ENCODE measurements around the gene RREB1.

RREB1 gene

GRCh38 chr6:7124636-7125035, 16.9 kb downstream of the RREB1 start:
- Mint-ChIP-seq H3K27me3 (no peaks in the 10 kb centered on the region), H3K27ac (peak overlapping the region; percentile 78), H3K4me1 (ENCODE audit: low read depth) (peaks cover 75% of the 10 kb centered on the region), H3K4me3 (no peak overlapping the region), H3K36me3 (ENCODE audit: low read depth) (peaks cover 92% of the 10 kb centered on the region), H3K9me3 (no peaks in the 10 kb centered on the region)
- intact Hi-C loops (cut with micrococcal nuclease) = loop anchor here (5.0 kb wide), 1 partner anchor 43 kb away; no protein-coding TSS in a partner anchor

- Mint-ChIP-seq H3K27ac (peak overlapping the region; percentile 78), H3K27me3 (no peaks in the 10 kb centered on the region), H3K36me3 (ENCODE audit: low read depth) (peaks cover 92% of the 10 kb centered on the region), H3K9me3 (no peaks in the 10 kb centered on the region), H3K4me1 (ENCODE audit: low read depth) (peaks cover 75% of the 10 kb centered on the region), H3K4me3 (no peak overlapping the region)
- intact Hi-C loops (cut with micrococcal nuclease) = loop anchor here (5.0 kb wide), 1 partner anchor 42 kb away; no protein-coding TSS in a partner anchor
Measured at GRCh38 chr6:7125290-7125689, 17.5 kb downstream of the RREB1 start.

GRCh38 chr6:7126754-7127153, 19.0 kb downstream of the RREB1 start:
- H3K4me1 Mint-ChIP-seq (ENCODE audit: low read depth) = peaks cover 86% of the 10 kb centered on the region
- peak overlapping the region; percentile 78 for H3K27ac Mint-ChIP-seq
- intact Hi-C loops (cut with micrococcal nuclease) = loop anchor here (5.0 kb wide), 1 partner anchor 41 kb away; no protein-coding TSS in a partner anchor
- no peaks in the 10 kb centered on the region for H3K9me3 Mint-ChIP-seq
- H3K36me3 Mint-ChIP-seq (ENCODE audit: low read depth) = peaks cover 98% of the 10 kb centered on the region
- no peaks in the 10 kb centered on the region for H3K27me3 Mint-ChIP-seq
- peak overlapping the region; percentile 6 for H3K4me3 Mint-ChIP-seq

GRCh38 chr6:7127680-7128079, 19.9 kb downstream of the RREB1 start:
- peak overlapping the region; percentile 78 for H3K27ac Mint-ChIP-seq

GRCh38 chr6:7129360-7129759, 21.6 kb downstream of the RREB1 start:
- Mint-ChIP-seq H3K36me3 (ENCODE audit: low read depth) (peaks cover 88% of the 10 kb centered on the region), H3K27ac (peak overlapping the region; percentile 78), H3K4me1 (ENCODE audit: low read depth) (peaks cover 84% of the 10 kb centered on the region), H3K27me3 (no peaks in the 10 kb centered on the region), H3K9me3 (no peaks in the 10 kb centered on the region), H3K4me3 (no peak overlapping the region)
- intact Hi-C loops (cut with micrococcal nuclease) = loop anchor here (5.0 kb wide), 1 partner anchor 38 kb away; no protein-coding TSS in a partner anchor

More at GRCh38 chr6:7127680-7128079, 19.9 kb downstream of the RREB1 start:
- Mint-ChIP-seq H3K4me1 (ENCODE audit: low read depth) (peaks cover 86% of the 10 kb centered on the region), H3K27me3 (no peaks in the 10 kb centered on the region), H3K9me3 (no peaks in the 10 kb centered on the region), H3K36me3 (ENCODE audit: low read depth) (peaks cover 97% of the 10 kb centered on the region), H3K4me3 (no peak overlapping the region)
- intact Hi-C loops (cut with micrococcal nuclease) = loop anchor here (5.0 kb wide), 1 partner anchor 40 kb away; no protein-coding TSS in a partner anchor

GRCh38 chr6:7129784-7130569, 22.2 kb downstream of the RREB1 start:
- Mint-ChIP-seq H3K4me3 (peak overlapping the region; percentile 26), H3K4me1 (ENCODE audit: low read depth) (peaks cover 79% of the 10 kb centered on the region), H3K27me3 (no peaks in the 10 kb centered on the region), H3K36me3 (ENCODE audit: low read depth) (peaks cover 82% of the 10 kb centered on the region), H3K9me3 (no peaks in the 10 kb centered on the region), H3K27ac (peak overlapping the region; percentile 78)
- intact Hi-C loops (cut with micrococcal nuclease) = loop anchor here (5.0 kb wide), 1 partner anchor 37 kb away; no protein-coding TSS in a partner anchor

GRCh38 chr6:7131390-7131789, 23.6 kb downstream of the RREB1 start:
- peak overlapping the region; percentile 71 for H3K27ac Mint-ChIP-seq
- peaks cover 73% of the 10 kb centered on the region for H3K36me3 Mint-ChIP-seq (ENCODE audit: low read depth)
- H3K4me1 Mint-ChIP-seq (ENCODE audit: low read depth) = peaks cover 65% of the 10 kb centered on the region

GRCh38 chr6:7132398-7133035, 24.8 kb downstream of the RREB1 start:
- Mint-ChIP-seq H3K27ac (peak overlapping the region; percentile 71), H3K36me3 (ENCODE audit: low read depth) (peaks cover 62% of the 10 kb centered on the region), H3K9me3 (no peaks in the 10 kb centered on the region), H3K27me3 (no peaks in the 10 kb centered on the region), H3K4me1 (ENCODE audit: low read depth) (peaks cover 62% of the 10 kb centered on the region), H3K4me3 (no peak overlapping the region)
- intact Hi-C loops (cut with micrococcal nuclease) = no loop called here

More at GRCh38 chr6:7131390-7131789, 23.6 kb downstream of the RREB1 start:
- intact Hi-C loops (cut with micrococcal nuclease) = no loop called here
- no peaks in the 10 kb centered on the region for H3K27me3 Mint-ChIP-seq
- no peaks in the 10 kb centered on the region for H3K9me3 Mint-ChIP-seq
- H3K4me3 Mint-ChIP-seq = no peak overlapping the region

- Mint-ChIP-seq H3K36me3 (ENCODE audit: low read depth) (peaks cover 35% of the 10 kb centered on the region), H3K9me3 (no peaks in the 10 kb centered on the region), H3K4me1 (ENCODE audit: low read depth) (peaks cover 50% of the 10 kb centered on the region), H3K4me3 (no peak overlapping the region), H3K27me3 (no peaks in the 10 kb centered on the region), H3K27ac (no peak overlapping the region)
- intact Hi-C loops (cut with micrococcal nuclease) = no loop called here
Measured at GRCh38 chr6:7134999-7135745, 27.4 kb downstream of the RREB1 start.

GRCh38 chr6:7135755-7136154, 28.0 kb downstream of the RREB1 start:
- H3K27me3 Mint-ChIP-seq = no peaks in the 10 kb centered on the region
- H3K9me3 Mint-ChIP-seq = no peaks in the 10 kb centered on the region
- H3K27ac Mint-ChIP-seq = no peak overlapping the region
- peaks cover 44% of the 10 kb centered on the region for H3K4me1 Mint-ChIP-seq (ENCODE audit: low read depth)
- intact Hi-C loops (cut with micrococcal nuclease) = no loop called here
- H3K36me3 Mint-ChIP-seq (ENCODE audit: low read depth) = peaks cover 30% of the 10 kb centered on the region
- H3K4me3 Mint-ChIP-seq = no peak overlapping the region

GRCh38 chr6:7136859-7137334, 29.1 kb downstream of the RREB1 start:
- Mint-ChIP-seq H3K27ac (peak overlapping the region; percentile 82), H3K27me3 (no peaks in the 10 kb centered on the region), H3K36me3 (ENCODE audit: low read depth) (peaks cover 26% of the 10 kb centered on the region), H3K4me3 (peak overlapping the region; percentile 17), H3K9me3 (no peaks in the 10 kb centered on the region), H3K4me1 (ENCODE audit: low read depth) (peaks cover 43% of the 10 kb centered on the region)
- intact Hi-C loops (cut with micrococcal nuclease) = no loop called here

GRCh38 chr6:7137335-7138045, 29.7 kb downstream of the RREB1 start:
- H3K9me3 Mint-ChIP-seq = no peaks in the 10 kb centered on the region
- H3K27me3 Mint-ChIP-seq = no peaks in the 10 kb centered on the region
- peaks cover 44% of the 10 kb centered on the region for H3K4me1 Mint-ChIP-seq (ENCODE audit: low read depth)
- H3K36me3 Mint-ChIP-seq (ENCODE audit: low read depth) = peaks cover 26% of the 10 kb centered on the region
- intact Hi-C loops (cut with micrococcal nuclease) = no loop called here
- peak overlapping the region; percentile 34 for H3K4me3 Mint-ChIP-seq
- peak overlapping the region; percentile 82 for H3K27ac Mint-ChIP-seq

- Mint-ChIP-seq H3K27ac (peak overlapping the region; percentile 82), H3K4me1 (ENCODE audit: low read depth) (peaks cover 50% of the 10 kb centered on the region)
Measured at GRCh38 chr6:7138046-7138531, 30.3 kb downstream of the RREB1 start.

More at GRCh38 chr6:7138046-7138531, 30.3 kb downstream of the RREB1 start:
- H3K36me3 Mint-ChIP-seq (ENCODE audit: low read depth) = peaks cover 26% of the 10 kb centered on the region
- peak overlapping the region; percentile 34 for H3K4me3 Mint-ChIP-seq
- no peaks in the 10 kb centered on the region for H3K9me3 Mint-ChIP-seq
- intact Hi-C loops (cut with micrococcal nuclease) = no loop called here
- H3K27me3 Mint-ChIP-seq = no peaks in the 10 kb centered on the region
